ENCODE measurements around the gene NCEH1. TPM values are rescaled to one million over a fixed set of nuclear protein-coding genes. Genes with fewer than 3 reads are reported as not detected.

NCEH1 gene
- total RNA-seq, 1 donor from 2014 or later, result 2.3 TPM

GRCh38 chr3:172711454-172711795, 558 bp upstream of the NCEH1 start:
- H3K4me3 Mint-ChIP-seq, result peak overlapping the region; percentile 97
- peaks cover 15% of the 10 kb centered on the region for H3K4me1 Mint-ChIP-seq
- no peaks in the 10 kb centered on the region for H3K36me3 Mint-ChIP-seq (ENCODE audit: low read depth)
- H3K9me3 Mint-ChIP-seq, result no peaks in the 10 kb centered on the region
- DNase-seq (ENCODE audit: low read depth, low spot score), result no peak
- no peak for TF ChIP-seq CTCF (conservative IDR thresholded peaks at IDR 0.05)
- peak overlapping the region; percentile 61 for H3K27ac Mint-ChIP-seq (ENCODE audit: unreplicated experiment)
- H3K27me3 Mint-ChIP-seq (ENCODE audit: low read depth), result no peaks in the 10 kb centered on the region

GRCh38 chr3:172709774-172710663, 848 bp downstream of the NCEH1 start:
- Mint-ChIP-seq H3K27ac (ENCODE audit: unreplicated experiment) (no peak overlapping the region), H3K27me3 (ENCODE audit: low read depth) (no peaks in the 10 kb centered on the region), H3K9me3 (no peaks in the 10 kb centered on the region), H3K36me3 (ENCODE audit: low read depth) (no peaks in the 10 kb centered on the region), H3K4me1 (peaks cover 15% of the 10 kb centered on the region), H3K4me3 (peak overlapping the region; percentile 97)
- DNase-seq (ENCODE audit: low read depth, low spot score), result no peak
- TF ChIP-seq CTCF (conservative IDR thresholded peaks at IDR 0.05), result no peak

GRCh38 chr3:172708921-172709773, 1.7 kb downstream of the NCEH1 start:
- peaks cover 15% of the 10 kb centered on the region for H3K4me1 Mint-ChIP-seq
- peak overlapping the region; percentile 97 for H3K4me3 Mint-ChIP-seq
- no peak for DNase-seq (ENCODE audit: low read depth, low spot score)
- no peak overlapping the region for H3K27ac Mint-ChIP-seq (ENCODE audit: unreplicated experiment)
- no peaks in the 10 kb centered on the region for H3K9me3 Mint-ChIP-seq
- no peaks in the 10 kb centered on the region for H3K36me3 Mint-ChIP-seq (ENCODE audit: low read depth)
- TF ChIP-seq CTCF (conservative IDR thresholded peaks at IDR 0.05), result no peak
- no peaks in the 10 kb centered on the region for H3K27me3 Mint-ChIP-seq (ENCODE audit: low read depth)

- peaks cover 15% of the 10 kb centered on the region for H3K4me1 Mint-ChIP-seq
- no peaks in the 10 kb centered on the region for H3K9me3 Mint-ChIP-seq
- no peak overlapping the region for H3K27ac Mint-ChIP-seq (ENCODE audit: unreplicated experiment)
- no peaks in the 10 kb centered on the region for H3K27me3 Mint-ChIP-seq (ENCODE audit: low read depth)
- no peaks in the 10 kb centered on the region for H3K36me3 Mint-ChIP-seq (ENCODE audit: low read depth)
- H3K4me3 Mint-ChIP-seq, result no peak overlapping the region
- no peak for DNase-seq (ENCODE audit: low read depth, low spot score)
- no peak for TF ChIP-seq CTCF (conservative IDR thresholded peaks at IDR 0.05)
These were observed 2.9 kb downstream of the NCEH1 start for GRCh38 chr3:172707967-172708366.

- no peak overlapping the region for H3K4me3 Mint-ChIP-seq
- H3K27me3 Mint-ChIP-seq (ENCODE audit: low read depth), result no peaks in the 10 kb centered on the region
- no peak for TF ChIP-seq CTCF (conservative IDR thresholded peaks at IDR 0.05)
These were observed 3.8 kb downstream of the NCEH1 start for GRCh38 chr3:172707030-172707429.

More at GRCh38 chr3:172707030-172707429, 3.8 kb downstream of the NCEH1 start:
- no peak for DNase-seq (ENCODE audit: low read depth, low spot score)
- Mint-ChIP-seq H3K36me3 (ENCODE audit: low read depth) (no peaks in the 10 kb centered on the region), H3K4me1 (peaks cover 16% of the 10 kb centered on the region), H3K27ac (ENCODE audit: unreplicated experiment) (no peak overlapping the region), H3K9me3 (no peaks in the 10 kb centered on the region)

Data from neural crest cell (in vitro differentiated cells).